OCI-M1 (cell line): ENCODE measurements around the gene GBF1.
A peak's percentile ranks its signal among the peaks of the same experiment; 100 is the strongest.

Source experiments
- DNase-seq: peaks from one replicate; lab custom pipeline; 2025; lab: John Stamatoyannopoulos, UW

GBF1 gene

GRCh38 chr10:102396317-102396650, 151.0 kb downstream of the GBF1 start:
- peak; percentile 45 for DNase-seq

- no peak for DNase-seq
Measured at GRCh38 chr10:102396730-102397151, 151.4 kb downstream of the GBF1 start.

- no peak for DNase-seq
Measured at GRCh38 chr10:102397222-102398171, 152.2 kb downstream of the GBF1 start.

GRCh38 chr10:102398172-102399020, 153.1 kb downstream of the GBF1 start:
- DNase-seq, result no peak

GRCh38 chr10:102399217-102400021, 154.1 kb downstream of the GBF1 start:
- peak; percentile 94 for DNase-seq

- DNase-seq, result no peak
Measured at GRCh38 chr10:102400076-102400475, 154.7 kb downstream of the GBF1 start.

- DNase-seq, result no peak
Measured at GRCh38 chr10:102400598-102401341, 155.4 kb downstream of the GBF1 start.

GRCh38 chr10:102401342-102401654, 156.0 kb downstream of the GBF1 start:
- DNase-seq, result no peak

GRCh38 chr10:102401735-102402511, 156.6 kb downstream of the GBF1 start:
- DNase-seq, result no peak

- no peak for DNase-seq
Measured at GRCh38 chr10:102402512-102402896, 157.2 kb downstream of the GBF1 start.

GRCh38 chr10:102403115-102403514, 157.8 kb downstream of the GBF1 start:
- no peak for DNase-seq

- no peak for DNase-seq
Measured at GRCh38 chr10:102404361-102405107, 159.2 kb downstream of the GBF1 start.

GRCh38 chr10:102405108-102405571, 159.8 kb downstream of the GBF1 start:
- no peak for DNase-seq

- DNase-seq, result no peak
Measured at GRCh38 chr10:102405632-102406031, 160.3 kb downstream of the GBF1 start.

GRCh38 chr10:102406815-102407214, 161.5 kb downstream of the GBF1 start:
- DNase-seq, result no peak

- no peak for DNase-seq
Measured at GRCh38 chr10:102407425-102408130, 162.2 kb downstream of the GBF1 start.

GRCh38 chr10:102408131-102408727, 162.9 kb downstream of the GBF1 start:
- DNase-seq, result no peak

- DNase-seq, result no peak
Measured at GRCh38 chr10:102408728-102409603, 163.6 kb downstream of the GBF1 start.
